Rectal smooth muscle tissue (tissue), 1 donor: ENCODE measurements around the gene CNOT8.
"Not testable (repeated sequence)": the region's sequence is repeated elsewhere in the genome, so short reads cannot be mapped to it uniquely, and the experiment has no call there.

Experiments
- H3K27ac ChIP-seq: one replicate; pipeline ENCODE4 v1.7.0; 2013; ENCODE audit warnings: low read depth, low read length, inconsistent platforms
- H3K27me3 ChIP-seq: one replicate; pipeline ENCODE4 v1.7.0; 2013; ENCODE audit warnings: low read length; ENCODE audit not compliant: control insufficient read depth, insufficient read depth
- H3K36me3 ChIP-seq: one replicate; pipeline ENCODE4 v1.7.0; 2013; ENCODE audit warnings: low read length; ENCODE audit not compliant: control insufficient read depth, insufficient read depth
- H3K4me1 ChIP-seq: one replicate; pipeline ENCODE4 v1.7.0; 2013; ENCODE audit warnings: low read length; ENCODE audit not compliant: control insufficient read depth, insufficient read depth
- H3K4me3 ChIP-seq: one replicate; pipeline ENCODE4 v1.7.0; 2013; ENCODE audit warnings: low read length
- H3K9ac ChIP-seq: one replicate; pipeline ENCODE4 v1.7.0; 2013; ENCODE audit warnings: low read length

CNOT8 gene

DNA sequence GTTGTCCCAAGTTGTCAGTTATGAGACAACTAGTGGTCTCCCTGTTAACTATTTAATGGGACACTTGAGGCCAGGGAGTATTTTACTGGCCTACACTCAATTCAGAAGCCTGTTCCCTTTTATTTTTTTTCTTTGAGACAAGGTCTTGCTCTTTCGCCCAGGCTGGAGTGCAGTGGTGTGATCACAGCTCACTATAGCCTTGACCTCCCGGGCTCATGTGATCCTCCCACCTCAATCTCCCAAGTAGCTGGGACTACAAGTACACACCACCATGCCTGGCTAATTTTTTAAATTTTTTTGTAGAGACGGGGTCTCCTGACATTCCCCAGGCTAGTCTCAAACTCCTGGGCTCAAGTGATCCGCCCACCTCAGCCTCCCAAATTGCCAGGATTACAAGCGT lies 35.5 kb upstream of the CNOT8 start:
- H3K9ac ChIP-seq, H3K4me1 ChIP-seq, H3K27me3 ChIP-seq, H3K4me3 ChIP-seq, H3K27ac ChIP-seq: not testable (repeated sequence)
- H3K36me3 ChIP-seq: peaks cover 31% of the 10 kb centered on the region

DNA sequence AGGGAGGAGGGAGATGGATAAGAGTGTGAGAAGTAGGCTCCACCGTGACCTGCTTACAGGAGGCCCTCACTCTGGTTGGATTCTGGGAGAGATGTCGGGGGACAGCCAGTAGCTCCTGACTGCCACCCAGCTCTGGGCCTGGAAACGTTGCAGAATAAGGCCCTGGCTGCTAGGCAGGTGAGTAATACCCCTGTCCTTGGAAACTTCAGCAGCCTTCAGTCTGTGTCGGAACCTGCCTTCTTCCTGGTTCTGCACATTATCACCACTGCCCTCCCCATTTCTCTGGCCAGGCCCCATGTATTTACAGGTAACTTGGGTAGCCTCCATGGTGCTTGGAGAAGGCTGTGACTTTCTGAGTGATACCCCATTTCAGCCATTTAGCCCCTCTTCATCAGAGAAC lies 34.8 kb upstream of the CNOT8 start:
- Histone ChIP-seq H3K36me3 (peaks cover 31% of the 10 kb centered on the region), H3K27ac (no peak overlapping the region), H3K27me3 (no peaks in the 10 kb centered on the region), H3K4me3 (no peak overlapping the region), H3K9ac (no peak overlapping the region), H3K4me1 (no peaks in the 10 kb centered on the region)

- Histone ChIP-seq H3K4me3 (no peak overlapping the region), H3K36me3 (peaks cover 29% of the 10 kb centered on the region), H3K27ac (no peak overlapping the region), H3K9ac (no peak overlapping the region), H3K27me3 (no peaks in the 10 kb centered on the region), H3K4me1 (no peaks in the 10 kb centered on the region)
Observed at GRCh38 chr5:154824070-154824469, 34.4 kb upstream of the CNOT8 start.

DNA sequence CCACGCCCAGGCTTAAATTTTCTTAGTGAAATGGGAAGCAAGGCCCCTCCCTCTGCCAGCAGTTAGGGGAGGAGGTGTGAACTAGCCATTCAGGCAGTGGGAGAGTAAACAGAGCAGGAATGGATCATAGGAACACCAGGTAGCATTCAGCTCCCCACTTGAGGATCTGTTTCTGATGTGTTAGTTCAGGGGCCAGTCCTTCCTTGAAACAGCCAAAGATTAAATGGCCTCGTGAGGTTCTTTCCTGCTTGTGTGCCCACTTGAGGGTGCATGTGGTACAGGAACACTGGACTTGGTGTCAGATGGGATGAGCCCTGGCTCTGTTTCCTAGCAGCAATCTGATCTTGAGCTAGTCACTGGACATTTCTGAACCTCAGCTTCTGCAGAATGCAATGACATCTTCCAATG lies 29.2 kb upstream of the CNOT8 start:
- Histone ChIP-seq H3K9ac (no peak overlapping the region), H3K36me3 (peaks cover 12% of the 10 kb centered on the region), H3K4me1 (no peaks in the 10 kb centered on the region), H3K27ac (no peak overlapping the region), H3K4me3 (no peak overlapping the region), H3K27me3 (no peaks in the 10 kb centered on the region)

DNA sequence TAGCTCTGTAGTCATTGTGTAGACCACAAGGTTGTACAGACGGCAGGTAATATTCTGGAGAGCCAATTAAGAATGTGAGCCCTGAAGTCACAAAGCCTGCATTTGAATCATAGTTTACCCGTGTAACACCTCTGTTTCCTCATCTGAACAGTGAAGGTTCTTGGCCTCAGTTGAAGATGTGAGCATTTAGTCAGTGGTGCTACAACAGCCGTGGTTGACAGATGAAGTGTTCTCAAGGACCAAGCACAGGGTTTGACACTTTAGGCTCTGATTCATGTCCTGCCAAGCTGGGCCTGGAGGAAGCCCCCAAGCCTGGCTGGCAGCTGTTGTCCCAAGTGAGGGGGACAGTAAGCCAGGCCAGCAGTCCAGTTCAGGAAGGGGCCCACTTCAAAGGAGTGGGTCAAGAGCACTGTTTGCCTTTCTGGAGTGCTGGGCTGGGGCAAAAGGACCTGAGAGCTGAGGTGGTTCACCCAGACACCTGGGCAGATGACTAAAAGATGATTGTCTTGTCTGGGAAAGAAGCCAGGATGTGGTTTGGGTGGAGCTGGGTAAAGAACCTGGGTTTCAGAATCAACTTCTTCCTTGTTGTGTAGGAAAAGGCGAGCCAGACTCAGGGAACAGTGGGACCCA lies 28.7 kb upstream of the CNOT8 start:
- H3K4me1 ChIP-seq: no peaks in the 10 kb centered on the region
- no peak overlapping the region for H3K4me3 ChIP-seq
- H3K27me3 ChIP-seq: no peaks in the 10 kb centered on the region
- H3K9ac ChIP-seq: no peak overlapping the region
- no peak overlapping the region for H3K27ac ChIP-seq
- H3K36me3 ChIP-seq: peaks cover 11% of the 10 kb centered on the region

- no peak overlapping the region for H3K9ac ChIP-seq
- peaks cover 11% of the 10 kb centered on the region for H3K36me3 ChIP-seq
- no peak overlapping the region for H3K4me3 ChIP-seq
- H3K27ac ChIP-seq: no peak overlapping the region
- no peaks in the 10 kb centered on the region for H3K27me3 ChIP-seq
- no peaks in the 10 kb centered on the region for H3K4me1 ChIP-seq
Observed at GRCh38 chr5:154830219-154830595, 28.2 kb upstream of the CNOT8 start.

DNA sequence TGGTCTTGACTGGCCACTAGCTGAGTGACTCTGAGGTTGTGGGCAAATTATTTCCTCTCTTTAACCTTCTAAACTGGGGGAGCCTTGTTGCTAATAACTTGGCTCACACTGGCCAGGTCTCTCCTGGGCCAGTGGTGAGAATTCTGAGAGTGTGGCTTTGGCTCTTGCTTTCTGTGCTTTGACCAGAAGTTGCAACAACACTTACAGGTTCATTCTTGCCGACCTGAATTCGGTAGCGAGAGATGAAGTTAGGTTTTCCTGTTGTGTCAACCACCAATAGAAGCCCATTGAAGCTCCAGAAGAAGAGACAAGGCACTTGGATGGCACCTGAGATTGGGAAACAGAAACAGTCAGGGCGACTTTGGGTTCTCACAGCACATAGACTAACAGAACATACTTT lies 27.8 kb upstream of the CNOT8 start:
- Histone ChIP-seq H3K36me3 (peaks cover 11% of the 10 kb centered on the region), H3K4me1 (no peaks in the 10 kb centered on the region), H3K27me3 (no peaks in the 10 kb centered on the region), H3K27ac (no peak overlapping the region), H3K9ac (no peak overlapping the region), H3K4me3 (no peak overlapping the region)

- Histone ChIP-seq H3K9ac (no peak overlapping the region), H3K4me1 (no peaks in the 10 kb centered on the region), H3K27me3 (no peaks in the 10 kb centered on the region), H3K4me3 (no peak overlapping the region), H3K36me3 (peaks cover 11% of the 10 kb centered on the region), H3K27ac (no peak overlapping the region)
Observed at GRCh38 chr5:154831451-154831850, 27.0 kb upstream of the CNOT8 start.

DNA sequence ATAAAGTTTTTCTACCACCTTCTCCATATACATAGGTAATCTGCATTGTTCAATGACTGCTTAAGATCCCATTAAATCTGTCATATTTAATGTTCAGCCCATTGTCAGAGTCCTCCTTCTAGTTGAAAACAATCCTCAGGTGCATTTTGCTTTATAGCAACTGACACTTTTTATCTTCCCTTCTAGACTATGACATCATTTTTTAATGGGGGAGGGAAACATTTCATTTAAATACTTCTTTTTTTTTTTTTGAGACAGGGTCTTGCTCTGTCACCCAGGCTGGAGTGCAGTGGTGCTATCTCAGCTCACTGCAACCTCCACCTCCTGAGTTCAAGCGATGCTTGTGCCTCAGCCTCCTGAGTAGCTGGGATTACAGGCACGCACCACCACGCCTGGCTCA lies 25.6 kb upstream of the CNOT8 start:
- not testable (repeated sequence) for H3K27ac ChIP-seq, H3K4me3 ChIP-seq, H3K27me3 ChIP-seq, H3K4me1 ChIP-seq, H3K9ac ChIP-seq
- peaks cover 16% of the 10 kb centered on the region for H3K36me3 ChIP-seq

DNA sequence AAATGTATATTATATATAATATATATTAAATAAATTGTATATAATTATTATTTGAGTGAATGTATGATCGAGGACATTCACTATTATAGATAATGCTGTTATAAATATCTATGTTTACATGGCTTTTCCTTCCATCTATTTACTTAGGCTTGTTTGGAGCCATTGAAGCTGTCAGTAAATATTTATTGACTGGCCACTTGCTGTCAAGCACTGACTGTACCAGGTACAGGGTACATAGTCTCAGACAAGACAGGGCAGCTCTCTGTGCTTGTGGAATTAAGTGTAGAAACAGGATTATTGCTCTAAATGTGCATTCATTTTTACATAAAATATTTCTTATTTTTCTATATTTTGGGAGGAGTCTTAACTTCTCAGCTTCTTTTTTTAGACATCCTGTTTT lies 24.4 kb upstream of the CNOT8 start:
- no peaks in the 10 kb centered on the region for H3K4me1 ChIP-seq

GRCh38 chr5:154835701-154836052 lies 22.8 kb upstream of the CNOT8 start:
- H3K27me3 ChIP-seq, H3K4me1 ChIP-seq, H3K36me3 ChIP-seq, H3K9ac ChIP-seq, H3K4me3 ChIP-seq: not testable (repeated sequence)
- H3K27ac ChIP-seq: peak overlapping the region; percentile 88

More for the DNA sequence above, 24.4 kb upstream of the CNOT8 start:
- Histone ChIP-seq H3K27ac (no peak overlapping the region), H3K27me3 (no peaks in the 10 kb centered on the region), H3K9ac (no peak overlapping the region), H3K4me3 (no peak overlapping the region), H3K36me3 (peaks cover 16% of the 10 kb centered on the region)

DNA sequence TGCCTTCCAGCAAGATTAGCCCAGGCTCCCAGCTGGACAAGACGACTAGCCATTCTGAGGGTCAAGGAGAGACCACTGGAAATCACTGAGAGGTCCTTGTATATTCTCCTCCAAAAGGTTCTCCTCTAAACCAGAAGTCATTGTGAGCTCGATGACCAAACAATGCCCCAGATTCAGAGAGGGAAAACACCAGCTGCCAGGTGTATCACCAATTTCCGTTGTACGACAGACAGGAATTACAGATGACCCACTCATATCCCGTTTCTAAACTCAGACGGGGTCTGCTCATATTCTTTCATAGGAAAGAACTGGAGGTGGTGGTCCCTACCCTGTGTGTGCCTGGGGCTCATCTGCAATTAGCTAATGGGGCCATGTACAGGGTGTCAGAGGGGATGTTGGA lies 22.2 kb upstream of the CNOT8 start:
- H3K9ac ChIP-seq: no peak overlapping the region
- no peaks in the 10 kb centered on the region for H3K4me1 ChIP-seq
- no peaks in the 10 kb centered on the region for H3K27me3 ChIP-seq
- peaks cover 6% of the 10 kb centered on the region for H3K36me3 ChIP-seq
- H3K4me3 ChIP-seq: no peak overlapping the region
- H3K27ac ChIP-seq: peak overlapping the region; percentile 63

- no peaks in the 10 kb centered on the region for H3K27me3 ChIP-seq
Observed at GRCh38 chr5:154837009-154837901, 21.2 kb upstream of the CNOT8 start.

More at GRCh38 chr5:154837009-154837901, 21.2 kb upstream of the CNOT8 start:
- Histone ChIP-seq H3K9ac (no peak overlapping the region), H3K36me3 (peaks cover 6% of the 10 kb centered on the region), H3K4me3 (no peak overlapping the region), H3K4me1 (no peaks in the 10 kb centered on the region), H3K27ac (peak overlapping the region; percentile 7)
